GM23338 (cell line): ENCODE measurements around the gene EZH1. TPM values are rescaled to one million over a fixed set of nuclear protein-coding genes. Genes with fewer than 3 reads are reported as not detected.
A peak's percentile ranks its signal among the peaks of the same experiment; 100 is the strongest.

Source experiments
- ATAC-seq: fragments of 200-7000 bp; cut with Tn5 transposase; 3 replicates; pipeline ENCODE4 v1.9.1; 2020
- DNase-seq: peaks from one replicate; pipeline ENCODE4 v3.0.0-alpha.2; 2015; ENCODE audit warnings: low spot score
- H2AFZ ChIP-seq: fragments of 200-600 bp; sonication (generic); 2 replicates; pipeline ENCODE4 v1.8.0; 2016; ENCODE audit warnings: antibody characterized with exemption, mild to moderate bottlenecking, moderate library complexity
- H3F3A ChIP-seq: fragments of 200-600 bp; sonication (generic); replicated peaks from 2 replicates; pipeline ENCODE4 v1.8.0; 2017; ENCODE audit warnings: antibody characterized with exemption, mixed run types, low read depth
- H3K27ac ChIP-seq: fragments of 200-600 bp; sonication (generic); 2 replicates; pipeline ENCODE4 v1.6.1; 2016; ENCODE audit warnings: low read depth
- H3K27me3 ChIP-seq: fragments of 200-600 bp; sonication (generic); 2 replicates; pipeline ENCODE4 v1.8.0; 2016; ENCODE audit warnings: mild to moderate bottlenecking, mixed run types, moderate library complexity; ENCODE audit not compliant: insufficient read depth
- H3K36me3 ChIP-seq: fragments of 200-600 bp; sonication (generic); 2 replicates; pipeline ENCODE4 v1.8.0; 2016; ENCODE audit warnings: mild to moderate bottlenecking; ENCODE audit not compliant: insufficient read depth
- H3K4me1 ChIP-seq: fragments of 200-600 bp; sonication (generic); 2 replicates; pipeline ENCODE4 v1.8.0; 2016; ENCODE audit warnings: mild to moderate bottlenecking, moderate library complexity; ENCODE audit not compliant: insufficient read depth
- H3K4me2 ChIP-seq: fragments of 200-600 bp; sonication (generic); 2 replicates; pipeline ENCODE4 v1.7.1; 2017; ENCODE audit warnings: mixed run types
- H3K4me3 ChIP-seq: fragments of 200-600 bp; sonication (generic); 2 replicates; pipeline ENCODE4 v1.6.1; 2016; ENCODE audit warnings: mixed run types
- H3K79me2 ChIP-seq: fragments of 200-600 bp; sonication (generic); replicated peaks from 2 replicates; pipeline ENCODE4 v1.8.0; 2017; ENCODE audit warnings: mild to moderate bottlenecking; ENCODE audit not compliant: insufficient read depth
- H3K9me2 ChIP-seq: fragments of 200-600 bp; sonication (generic); 2 replicates; pipeline ENCODE4 v1.8.0; 2017; ENCODE audit not compliant: insufficient read depth
- H4K20me1 ChIP-seq: fragments of 200-600 bp; sonication (generic); replicated peaks from 2 replicates; pipeline ENCODE4 v1.8.0; 2017; ENCODE audit warnings: mild to moderate bottlenecking; ENCODE audit not compliant: insufficient read depth
- H3K27ac Mint-ChIP-seq: 2 replicates; pipeline ENCODE4 v1.8.0; 2020; ENCODE audit warnings: inconsistent platforms, mild to moderate bottlenecking, moderate library complexity, mixed read lengths
- H3K27me3 Mint-ChIP-seq: 3 replicates; pipeline ENCODE4 v1.8.0; 2022; ENCODE audit warnings: low read depth, mild to moderate bottlenecking, moderate library complexity, mixed read lengths, inconsistent platforms; ENCODE audit not compliant: insufficient read depth, poor library complexity
- H3K36me3 Mint-ChIP-seq: 3 replicates; pipeline ENCODE4 v1.8.0; 2021; ENCODE audit warnings: low read depth, mild to moderate bottlenecking, inconsistent platforms, moderate library complexity, mixed read lengths
- H3K4me1 Mint-ChIP-seq: 3 replicates; pipeline ENCODE4 v1.8.0; 2020; ENCODE audit warnings: mild to moderate bottlenecking, inconsistent platforms, mixed read lengths
- H3K4me3 Mint-ChIP-seq: 3 replicates; pipeline ENCODE4 v1.8.0; 2021; ENCODE audit warnings: moderate library complexity, mild to moderate bottlenecking, inconsistent platforms, mixed read lengths
- H3K9me3 Mint-ChIP-seq: 3 replicates; pipeline ENCODE4 v1.8.0; 2020; ENCODE audit warnings: moderate library complexity, mild to moderate bottlenecking, inconsistent platforms, mixed read lengths
- CREB1 ChIP-seq: fragments of 250-450 bp; sonication (Bioruptor Pico); IDR thresholded peaks from 2 replicates; pipeline ENCODE4 v1.5.0; 2020; ENCODE audit warnings: low read depth, mild to moderate bottlenecking, moderate library complexity
- CTCF ChIP-seq, 2 experiments: fragments of 200-600 bp in 1 of 2; sonication (generic) in 1 of 2; conservative IDR thresholded peaks; 2 replicates each; pipeline versions ENCODE4 v1.5.1 to v1.6.1; 2016 to 2017; ENCODE audit warnings: antibody characterized with exemption in 2 of 2, low read depth in 2 of 2, mild to moderate bottlenecking in 2 of 2, moderate library complexity in 1 of 2
- POLR2AphosphoS5 ChIP-seq: IDR thresholded peaks from 2 replicates; pipeline ENCODE4 v1.6.1; 2016; ENCODE audit warnings: antibody characterized with exemption, low read depth
- REST ChIP-seq: IDR thresholded peaks from one replicate; pipeline ENCODE4 v1.6.1; 2018; ENCODE audit warnings: antibody characterized with exemption; ENCODE audit not compliant: unreplicated experiment
- STAT1 ChIP-seq: IDR thresholded peaks from one replicate; pipeline ENCODE4 v1.6.1; 2016; ENCODE audit warnings: antibody characterized with exemption; ENCODE audit not compliant: unreplicated experiment
- ZNF114 ChIP-seq: fragments of 250-450 bp; sonication (Bioruptor Pico); IDR thresholded peaks from 2 replicates; pipeline ENCODE4 v1.5.0; 2020; ENCODE audit warnings: mild to moderate bottlenecking, moderate library complexity
- ZNF462 ChIP-seq: fragments of 250-450 bp; sonication (Bioruptor Pico); IDR thresholded peaks from 2 replicates; pipeline ENCODE4 v1.5.0; 2020; ENCODE audit warnings: mild to moderate bottlenecking, moderate library complexity
- polyA plus RNA-seq: library from polyadenylated mRNA; unstranded; fragments of >200 nt; fragmentation: Nextera tagmentation; extraction: Ambion mirVana; gene quantifications from 2 replicates; pipeline ENCODE4 v1.2.1, GENCODE V29; 2016
- total RNA-seq: library from RNA; depleted of rRNA; stranded (reverse); fragments of >200 nt; shearing (Covaris generic); gene quantifications from 2 replicates; pipeline ENCODE4 v1.2.3, GENCODE V29; 2014

EZH1 gene
- total and polyA plus RNA-seq, 2 experiments from 2014 or later = 16.9 to 18.0 TPM

GRCh38 chr17:42774066-42774745, 29.4 kb upstream of the EZH1 start (continued):
- TF ChIP-seq CREB1 (CRISPR knock-in tag) = no peak
- TF ChIP-seq ZNF462 (CRISPR knock-in tag) = no peak

GRCh38 chr17:42773290-42774035, 28.6 kb upstream of the EZH1 start, which contains the start of gene VPS25:
TSS of gene VPS25 (plus strand) at chr17:42773449. CDS start at chr17:42773476, 27 bp downstream.
- peaks cover 11% of the 10 kb centered on the region for H3K4me1 Mint-ChIP-seq
- Histone ChIP-seq H3K9me2 (no peaks in the 10 kb centered on the region), H3K4me1 (0 out of 2 replicates have a peak, but pooled peaks cover 5% of the 10 kb centered on the region), H3K27me3 (no peaks in the 10 kb centered on the region), H2AFZ (peak within 1 kb of the TSS; percentile 99), H3K27ac (peak within 1 kb of the TSS; percentile 73), H3K4me2 (peak within 1 kb of the TSS; percentile 95), H3K4me3 (peak within 1 kb of the TSS; percentile 97), H3K36me3 (peaks cover 9% of the 10 kb centered on the region; the same call in 1 of the 2 replicates), H3F3A (no peaks in the 10 kb centered on the region), H3K79me2 (0 out of 2 replicates have a peak, but pooled peaks cover 6% of the 10 kb centered on the region), H4K20me1 (no peaks in the 10 kb centered on the region)
- H3K4me3 Mint-ChIP-seq = peak within 1 kb of the TSS; percentile 98
- peak; percentile 99 for ATAC-seq
- peak; percentile 89 for DNase-seq
- H3K27ac Mint-ChIP-seq = peak within 1 kb of the TSS; percentile 94
- H3K9me3 Mint-ChIP-seq = no peaks in the 10 kb centered on the region
- peaks cover 15% of the 10 kb centered on the region for H3K27me3 Mint-ChIP-seq
- H3K36me3 Mint-ChIP-seq = peaks cover 35% of the 10 kb centered on the region
- TF ChIP-seq REST (peak; percentile 6), CTCF (conservative IDR thresholded peaks at IDR 0.05; ENCODE audit: low read depth in 2 of 2) (peak in 1 of 2 experiments; percentile 32; a peak in 2 of 4 replicates), POLR2AphosphoS5 (peak; percentile 91), STAT1 (no peak), ZNF114 (CRISPR knock-in tag) (no peak)
